GM10266 (cell line): ENCODE results near the gene TULP1.
A peak's percentile ranks its signal among the peaks of the same experiment; 100 is the strongest.

ENCODE experiments used
- DNase-seq: peaks from one replicate; pipeline ENCODE4 v3.0.0; 2012; ENCODE audit errors: extremely low spot score
- TF ChIP-seq, protein P1 (sequence below): IDR thresholded peaks from 2 replicates; pipeline ENCODE4 v1.5.1; 2012; ENCODE audit warnings: mild to moderate bottlenecking, low read depth; ENCODE audit not compliant: control insufficient read depth, insufficient read depth; ENCODE audit errors: missing control alignments

The TULP1 gene

DNA sequence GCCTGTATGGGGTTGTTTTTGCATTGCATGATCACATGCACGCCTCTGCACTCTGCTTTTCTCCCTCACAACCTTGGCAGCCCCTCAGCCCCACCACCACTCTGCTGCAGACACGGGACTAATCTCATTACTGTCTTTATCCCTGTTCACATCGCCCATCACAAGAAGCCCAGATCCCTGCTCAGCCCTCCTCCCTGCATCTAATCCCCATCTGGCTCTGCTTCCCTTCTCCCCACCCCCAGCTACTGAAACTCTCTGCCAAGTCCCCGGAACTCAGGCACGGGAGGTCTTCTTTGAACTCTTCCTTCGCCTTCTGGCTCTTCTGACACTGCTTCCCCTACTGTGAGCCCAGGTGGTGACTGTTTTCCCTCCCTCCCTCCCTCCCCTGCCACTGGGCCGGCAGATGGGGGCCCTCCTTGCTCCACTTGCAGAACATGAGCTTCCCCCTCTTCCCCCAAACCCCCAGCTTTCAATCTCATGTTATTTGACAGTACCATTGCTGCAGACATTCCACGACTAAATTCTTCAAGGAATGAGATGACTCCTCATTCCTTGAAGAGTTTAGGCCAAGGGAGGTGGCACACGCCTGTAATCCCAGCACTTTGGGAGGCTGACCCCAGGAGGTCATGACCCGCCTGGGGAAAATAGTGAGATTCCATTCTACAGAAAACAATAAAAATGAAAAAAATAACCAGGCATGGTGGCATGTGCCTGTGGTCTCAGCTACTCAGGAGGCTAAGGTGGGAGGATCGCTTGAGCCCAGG, 21.9 kb upstream of the TULP1 start:
- TF ChIP-seq, protein P1, sequence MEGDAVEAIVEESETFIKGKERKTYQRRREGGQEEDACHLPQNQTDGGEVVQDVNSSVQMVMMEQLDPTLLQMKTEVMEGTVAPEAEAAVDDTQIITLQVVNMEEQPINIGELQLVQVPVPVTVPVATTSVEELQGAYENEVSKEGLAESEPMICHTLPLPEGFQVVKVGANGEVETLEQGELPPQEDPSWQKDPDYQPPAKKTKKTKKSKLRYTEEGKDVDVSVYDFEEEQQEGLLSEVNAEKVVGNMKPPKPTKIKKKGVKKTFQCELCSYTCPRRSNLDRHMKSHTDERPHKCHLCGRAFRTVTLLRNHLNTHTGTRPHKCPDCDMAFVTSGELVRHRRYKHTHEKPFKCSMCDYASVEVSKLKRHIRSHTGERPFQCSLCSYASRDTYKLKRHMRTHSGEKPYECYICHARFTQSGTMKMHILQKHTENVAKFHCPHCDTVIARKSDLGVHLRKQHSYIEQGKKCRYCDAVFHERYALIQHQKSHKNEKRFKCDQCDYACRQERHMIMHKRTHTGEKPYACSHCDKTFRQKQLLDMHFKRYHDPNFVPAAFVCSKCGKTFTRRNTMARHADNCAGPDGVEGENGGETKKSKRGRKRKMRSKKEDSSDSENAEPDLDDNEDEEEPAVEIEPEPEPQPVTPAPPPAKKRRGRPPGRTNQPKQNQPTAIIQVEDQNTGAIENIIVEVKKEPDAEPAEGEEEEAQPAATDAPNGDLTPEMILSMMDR: no peak
- no peak for DNase-seq

DNA sequence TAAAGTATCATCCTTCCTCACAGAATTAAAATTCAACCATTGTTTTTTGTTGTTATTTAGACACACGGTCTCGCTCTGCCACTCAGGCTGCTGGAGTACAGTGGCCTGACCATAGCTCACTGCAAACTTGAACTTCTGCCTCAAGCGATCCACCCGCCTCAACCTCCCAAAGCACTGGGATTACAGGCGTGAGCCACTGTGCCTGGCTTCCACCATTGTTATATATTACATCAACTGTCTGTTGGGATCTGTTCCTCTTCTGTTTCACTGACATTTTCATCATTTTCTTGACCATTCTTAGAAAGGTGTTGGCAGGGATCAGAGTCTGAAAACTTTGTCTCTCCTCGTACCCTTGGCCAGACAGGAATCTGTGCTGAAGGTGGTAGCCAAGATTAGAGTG, 21.3 kb upstream of the TULP1 start:
- no peak for DNase-seq
- TF ChIP-seq, protein P1: no peak

DNA sequence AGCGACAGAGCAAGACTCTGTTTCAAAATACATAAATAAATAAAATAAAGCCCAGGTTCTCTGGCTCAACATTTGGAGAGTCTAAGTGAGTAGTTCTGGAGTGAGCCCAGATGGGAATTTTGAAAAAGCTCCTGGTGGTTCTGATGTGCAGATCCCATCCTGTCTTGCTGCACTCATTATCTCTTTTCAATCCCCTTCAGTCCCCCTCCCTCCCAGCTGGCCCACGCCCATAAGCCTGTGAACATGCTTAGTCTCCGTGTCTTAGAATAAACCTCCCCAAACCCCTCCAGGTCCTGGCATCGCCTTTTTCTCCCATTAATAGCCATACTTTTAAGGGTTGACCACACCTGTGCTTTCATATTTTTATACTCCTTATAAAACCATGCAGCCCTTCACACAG, 19.4 kb upstream of the TULP1 start:
- TF ChIP-seq, protein P1: no peak
- no peak for DNase-seq

DNA sequence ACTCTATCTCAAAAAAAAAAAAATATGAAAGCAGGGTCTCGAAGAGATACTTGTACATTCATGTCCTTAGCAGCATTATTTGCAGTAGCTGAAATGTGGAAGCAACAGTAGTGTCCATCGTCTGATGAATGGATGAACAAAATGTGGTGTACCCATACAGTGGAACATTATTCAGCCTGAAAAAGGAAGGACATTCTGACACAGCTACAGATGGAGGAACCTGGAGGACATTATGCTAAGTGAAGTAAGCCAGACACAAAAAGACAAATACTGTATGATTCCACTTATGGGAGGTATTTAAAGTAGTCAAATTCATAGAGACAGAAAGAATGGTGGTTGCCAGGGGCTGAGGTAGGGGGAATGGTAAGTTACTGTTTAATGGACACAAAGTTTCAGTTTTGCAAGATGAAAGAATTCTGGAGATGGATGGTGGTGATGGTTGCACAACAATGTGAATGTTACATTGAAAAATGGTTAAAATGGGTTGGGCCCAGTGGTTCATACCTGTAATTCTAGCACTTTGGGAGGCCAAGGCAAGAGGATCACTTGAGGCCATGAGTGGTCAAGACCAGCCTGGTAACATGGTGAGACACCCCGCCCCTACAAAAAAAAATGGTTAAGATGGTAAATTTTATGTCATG, 11.8 kb upstream of the TULP1 start:
- TF ChIP-seq, protein P1: no peak
- DNase-seq: no peak

DNA sequence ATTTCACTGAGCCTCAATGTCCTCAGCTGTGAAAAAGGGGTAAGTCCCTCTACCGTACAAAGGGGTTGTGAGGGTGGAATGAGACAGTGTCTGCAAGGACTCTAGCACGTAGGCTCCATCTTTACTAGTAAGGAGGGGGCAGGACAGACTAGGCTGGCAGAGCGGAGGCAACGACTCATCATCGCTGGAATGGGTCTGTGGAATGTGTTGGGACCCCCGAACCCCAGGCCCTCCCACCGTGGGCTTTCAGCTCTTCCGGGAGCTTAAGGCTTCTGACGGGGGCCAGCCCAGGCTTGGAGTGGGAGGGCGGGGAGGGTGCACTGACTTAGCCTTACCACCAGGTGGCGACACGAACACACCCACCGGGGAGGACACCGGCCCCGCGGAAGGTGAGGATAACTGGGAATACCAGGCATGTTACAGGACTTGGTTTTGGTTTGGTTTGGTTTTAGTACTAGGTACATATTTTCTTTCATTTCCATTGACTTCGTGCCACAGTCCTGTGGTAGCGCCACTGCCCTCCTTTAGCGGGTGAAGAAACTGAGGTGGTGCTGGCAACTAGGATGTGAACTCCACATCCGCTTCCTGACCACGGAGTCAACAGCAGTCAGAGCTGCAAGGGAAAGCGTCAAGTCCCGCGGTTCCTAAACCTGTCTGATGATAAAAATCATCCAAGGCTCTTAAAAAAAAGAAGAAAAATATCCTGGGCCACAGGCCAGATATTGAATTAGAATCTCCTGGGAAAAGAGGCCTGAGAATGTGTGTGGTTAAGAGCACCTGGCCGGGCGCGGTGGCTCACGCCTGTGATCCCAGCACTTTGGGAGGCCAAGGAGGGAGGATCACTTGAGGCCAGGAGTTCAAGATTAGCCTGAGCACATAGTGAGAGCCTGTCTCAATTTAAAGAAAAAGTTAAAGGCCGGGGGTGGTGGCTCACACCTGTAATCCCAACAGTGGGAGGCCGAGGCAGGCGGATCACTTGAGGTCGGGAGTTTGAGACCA, 10.3 kb upstream of the TULP1 start:
- TF ChIP-seq, protein P1: peak; percentile 80
- DNase-seq: peak; percentile 86

DNA sequence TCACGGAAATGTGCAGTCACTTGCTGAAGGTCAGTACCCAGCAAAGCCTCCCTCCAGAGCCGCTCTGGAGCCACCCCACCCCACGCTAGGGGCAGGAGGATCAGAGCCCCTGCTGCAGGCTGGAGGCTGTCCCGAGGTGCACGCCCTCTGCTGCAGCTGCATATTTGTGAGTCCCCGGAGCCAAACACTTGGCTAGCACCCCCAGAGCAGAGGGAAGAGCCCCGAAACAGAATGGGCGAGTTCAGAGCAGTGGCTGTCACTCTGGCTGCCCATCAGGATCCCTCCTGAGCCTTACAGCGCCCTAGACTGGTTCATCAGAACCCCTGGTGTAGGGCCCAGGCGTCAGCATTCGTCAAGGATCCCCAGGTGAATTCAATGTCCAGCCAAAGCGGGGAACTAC, 9.5 kb upstream of the TULP1 start:
- no peak for DNase-seq
- TF ChIP-seq, protein P1: no peak
